Ecto neural progenitor cell (in vitro differentiated cells): ENCODE measurements around the gene ATAD3C.
"Not testable (repeated sequence)": the region's sequence is repeated elsewhere in the genome, so short reads cannot be mapped to it uniquely, and the experiment has no call there.

Source experiments
- DNase-seq: peaks from one replicate; pipeline ENCODE4 v3.0.0-alpha.2; 2018; ENCODE audit warnings: low spot score

Gene ATAD3C

DNA sequence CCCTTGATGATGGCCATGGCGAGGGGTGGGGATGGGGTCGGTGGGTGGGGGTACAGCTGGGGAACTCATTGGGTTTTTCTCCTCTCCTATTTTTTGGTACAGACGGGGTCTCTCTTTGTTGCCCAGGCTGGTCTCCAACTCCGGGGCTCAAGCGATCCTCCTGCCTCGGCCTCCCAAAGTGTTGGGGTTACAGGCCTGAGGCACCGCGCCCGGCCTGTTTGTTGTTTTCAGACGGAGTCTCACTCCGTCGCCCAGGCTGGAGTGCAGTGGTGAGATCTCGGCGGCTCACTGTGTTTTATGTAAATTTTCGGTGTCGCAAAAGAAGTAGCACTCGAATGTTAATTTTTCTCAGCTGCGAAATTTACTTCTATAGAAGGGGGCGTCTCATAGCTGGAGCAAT, 2.9 kb upstream of the ATAD3C start:
- not testable (repeated sequence) for DNase-seq

DNA sequence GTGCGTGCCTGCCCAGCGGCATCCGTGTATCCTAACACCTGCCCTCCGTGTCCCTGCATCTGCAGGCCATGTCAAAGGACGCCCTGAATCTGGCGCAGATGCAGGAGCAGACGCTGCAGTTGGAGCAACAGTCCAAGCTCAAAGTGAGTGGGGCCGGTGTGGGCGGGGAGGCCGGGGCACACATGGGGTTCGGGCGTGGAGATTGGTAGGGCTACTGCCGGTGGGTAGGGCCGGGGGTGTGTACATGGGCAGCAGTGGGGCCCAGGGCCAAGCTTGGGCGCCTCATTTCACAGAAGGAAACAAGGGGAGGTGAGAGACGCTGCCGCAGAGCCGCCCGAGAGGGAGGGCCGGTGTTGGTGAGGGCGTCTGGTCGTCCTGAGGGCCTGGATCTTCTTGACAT, 1.1 kb downstream of the ATAD3C start:
- not testable (repeated sequence) for DNase-seq

- DNase-seq, result no peak
These were observed 2.3 kb downstream of the ATAD3C start for GRCh38 chr1:1451696-1452364.

DNA sequence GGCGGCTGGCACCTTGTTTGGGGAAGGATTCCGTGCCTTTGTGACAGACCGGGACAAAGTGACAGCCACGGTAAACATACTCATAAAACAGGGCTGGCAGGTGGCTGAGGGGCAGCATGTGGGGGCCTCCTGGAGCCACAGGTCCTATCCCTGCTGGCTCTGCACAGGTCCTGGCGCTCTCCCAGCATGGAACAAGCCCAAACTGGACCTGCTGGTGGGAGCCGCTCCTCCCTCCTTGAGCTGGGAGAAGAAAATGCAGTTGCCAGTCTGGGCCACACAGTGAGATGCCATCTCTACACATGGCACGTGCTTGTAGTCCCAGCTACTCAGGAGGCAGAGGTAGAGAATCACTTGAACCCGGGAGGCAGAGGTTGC, 2.9 kb downstream of the ATAD3C start:
- not testable (repeated sequence) for DNase-seq

DNA sequence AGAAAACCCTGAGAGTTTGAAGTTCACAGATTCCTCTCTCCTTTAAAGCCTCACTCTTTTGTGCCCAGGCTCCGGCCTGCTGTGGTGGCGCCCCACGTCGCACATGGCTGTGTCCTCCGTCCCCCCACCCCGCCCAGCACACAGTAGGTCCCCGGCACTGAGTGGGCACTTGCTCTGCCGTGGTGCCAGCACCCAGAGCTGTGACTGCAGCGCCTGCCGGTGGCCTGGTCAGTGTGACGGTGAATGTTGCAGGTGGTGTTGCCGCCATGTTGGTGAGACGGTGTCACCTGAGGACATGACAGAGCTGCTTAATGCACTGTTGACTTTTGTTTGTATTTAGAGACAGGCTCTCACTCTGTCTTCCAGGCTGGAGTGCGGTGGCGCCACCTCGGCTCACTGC, 3.4 kb downstream of the ATAD3C start:
- no peak for DNase-seq

GRCh38 chr1:1454286-1455056, 5.0 kb downstream of the ATAD3C start:
- DNase-seq, result not testable (repeated sequence)

DNA sequence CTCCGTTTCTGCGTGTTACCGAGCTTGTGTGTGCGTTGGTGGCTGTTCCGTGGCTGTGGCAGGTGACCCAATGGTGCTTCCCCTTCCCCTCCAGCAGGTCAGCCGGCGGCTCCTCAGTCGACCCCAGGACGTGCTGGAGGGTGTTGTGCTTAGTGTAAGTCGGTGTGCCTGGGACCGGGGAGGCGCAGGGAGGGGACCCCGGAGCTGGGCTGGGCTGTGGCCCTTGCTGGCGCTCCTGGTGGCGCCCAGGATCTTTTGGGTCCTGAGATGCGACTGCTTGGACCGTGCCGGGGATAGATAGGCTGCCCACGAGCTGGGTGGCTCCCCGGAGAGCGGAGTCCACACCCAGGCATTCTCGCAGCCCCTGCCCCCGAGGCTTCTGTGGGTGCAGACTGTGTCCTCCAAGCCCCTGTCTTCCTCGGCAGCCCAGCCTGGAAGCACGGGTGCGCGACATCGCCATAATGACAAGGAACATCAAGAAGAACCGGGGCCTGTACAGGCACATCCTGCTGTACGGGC, 5.9 kb downstream of the ATAD3C start:
- no peak for DNase-seq

GRCh38 chr1:1455934-1456333, 6.4 kb downstream of the ATAD3C start:
- not testable (repeated sequence) for DNase-seq

DNA sequence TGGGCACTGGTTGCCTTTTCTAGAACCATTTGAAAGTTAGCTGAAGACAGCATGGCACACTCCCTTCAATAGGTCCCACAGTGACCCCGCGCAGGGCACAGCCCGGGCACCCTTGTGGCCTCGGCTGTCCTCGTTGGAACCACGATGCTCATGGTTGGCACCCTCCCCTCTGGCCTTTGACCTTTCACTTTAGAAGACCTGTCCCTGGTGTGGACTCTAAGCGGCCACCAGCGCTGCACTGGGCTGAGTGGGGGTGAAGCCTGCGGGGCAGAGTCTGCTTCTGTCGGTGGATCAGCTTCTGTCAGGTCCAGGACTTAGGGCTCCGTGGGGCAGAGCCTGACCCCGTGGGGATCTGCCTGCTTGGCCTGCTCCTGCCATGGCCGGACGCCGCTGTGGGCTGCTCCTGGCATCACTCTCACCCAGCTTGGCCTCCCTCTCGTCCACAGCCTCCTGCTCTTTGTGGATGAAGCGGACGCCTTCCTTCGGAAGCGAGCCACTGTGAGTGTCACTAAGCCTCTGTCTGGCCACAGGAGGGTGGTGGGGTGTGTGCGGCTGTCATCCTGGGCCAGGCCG, 7.3 kb downstream of the ATAD3C start:
- not testable (repeated sequence) for DNase-seq

- not testable (repeated sequence) for DNase-seq
These were observed 9.7 kb downstream of the ATAD3C start for GRCh38 chr1:1459156-1459555.

- not testable (repeated sequence) for DNase-seq
These were observed 10.2 kb downstream of the ATAD3C start for GRCh38 chr1:1459711-1460110.

DNA sequence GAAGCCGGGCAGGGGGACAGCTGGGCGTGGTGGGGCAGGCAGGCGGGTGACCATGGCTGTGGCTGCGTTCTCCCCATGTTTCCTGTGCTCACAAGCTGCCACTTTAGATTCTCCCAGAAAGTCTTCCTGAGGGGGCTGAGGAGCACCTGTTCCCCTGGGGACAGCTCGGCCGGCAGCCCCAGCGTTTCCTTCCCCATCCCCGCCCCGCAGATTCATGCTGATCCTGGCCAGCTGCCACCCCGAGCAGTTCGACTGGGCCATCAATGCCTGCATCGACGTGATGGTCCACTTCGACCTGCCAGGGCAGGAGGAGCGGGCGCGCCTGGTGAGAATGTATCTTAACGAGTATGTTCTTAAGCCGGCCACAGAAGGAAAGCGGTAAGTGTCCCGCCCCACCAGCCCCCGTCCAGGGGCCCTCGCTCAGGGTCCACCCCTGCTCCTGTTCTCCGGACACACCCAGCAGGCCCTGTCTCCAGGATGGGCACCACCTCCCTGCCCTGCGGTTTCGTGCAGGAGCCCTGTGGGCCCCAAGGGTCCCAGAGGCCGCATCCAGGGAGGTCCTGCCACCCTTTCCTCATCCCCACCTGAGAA, 11.1 kb downstream of the ATAD3C start:
- DNase-seq, result no peak

DNA sequence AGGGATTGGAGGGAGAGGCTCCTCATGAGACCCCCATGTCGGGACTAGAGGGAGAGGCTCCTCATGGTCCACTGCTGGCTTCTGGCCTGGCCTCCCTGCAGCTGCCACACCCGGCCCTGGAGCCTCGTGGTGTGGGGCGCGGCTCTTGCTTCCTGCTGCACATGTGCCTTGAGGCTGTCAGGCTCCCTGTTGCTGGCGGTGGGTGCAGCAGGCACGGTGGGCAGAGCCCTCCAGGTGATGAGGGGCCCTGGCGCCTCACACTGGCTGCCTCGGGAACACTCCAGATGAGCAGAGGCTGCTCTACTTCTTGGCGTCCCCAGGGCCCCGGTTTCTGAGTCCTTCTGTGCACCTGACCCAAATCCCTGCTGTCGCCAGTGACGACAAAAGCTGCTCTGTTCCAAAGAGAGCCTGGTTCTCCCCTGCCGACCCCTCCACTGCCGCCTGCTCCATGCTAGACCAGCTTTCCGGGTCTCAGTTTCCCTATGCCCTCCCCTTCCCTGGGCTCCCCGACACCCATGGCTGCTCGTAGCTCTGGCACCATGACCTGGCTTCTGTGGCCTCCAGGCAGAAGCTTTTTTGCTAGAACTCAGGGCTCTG, 12.3 kb downstream of the ATAD3C start:
- no peak for DNase-seq

DNA sequence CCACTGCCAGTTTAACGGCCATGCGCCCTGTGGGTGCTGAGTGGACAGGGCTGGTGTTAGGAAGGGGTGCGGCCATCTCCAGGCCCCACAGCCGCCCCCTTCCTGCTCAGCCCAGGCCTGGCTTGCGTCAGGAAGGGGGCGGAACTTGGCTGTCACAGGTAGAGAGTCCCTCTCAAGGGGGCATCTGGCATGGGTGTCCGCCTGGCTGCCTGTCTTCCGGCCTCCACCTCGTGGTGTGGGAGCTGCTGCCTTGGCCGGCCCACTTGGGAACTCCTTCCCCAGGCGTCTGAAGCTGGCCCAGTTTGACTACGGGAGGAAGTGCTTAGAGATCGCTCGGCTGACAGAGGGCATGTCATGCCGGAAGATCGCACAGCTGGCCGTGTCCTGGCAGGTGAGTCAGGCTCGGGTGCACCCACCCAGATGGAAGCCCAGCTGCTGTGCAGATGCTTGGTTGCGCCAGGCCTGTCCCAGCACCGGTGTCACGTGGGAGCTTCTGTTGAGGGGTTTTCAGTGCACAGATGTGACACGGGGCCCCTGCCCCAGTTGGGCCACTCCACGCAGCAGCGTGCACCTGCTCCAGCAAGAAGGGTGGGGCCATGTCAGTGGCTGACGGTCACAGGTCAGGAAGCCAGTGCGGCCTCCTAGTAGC, 13.0 kb downstream of the ATAD3C start:
- no peak for DNase-seq

DNA sequence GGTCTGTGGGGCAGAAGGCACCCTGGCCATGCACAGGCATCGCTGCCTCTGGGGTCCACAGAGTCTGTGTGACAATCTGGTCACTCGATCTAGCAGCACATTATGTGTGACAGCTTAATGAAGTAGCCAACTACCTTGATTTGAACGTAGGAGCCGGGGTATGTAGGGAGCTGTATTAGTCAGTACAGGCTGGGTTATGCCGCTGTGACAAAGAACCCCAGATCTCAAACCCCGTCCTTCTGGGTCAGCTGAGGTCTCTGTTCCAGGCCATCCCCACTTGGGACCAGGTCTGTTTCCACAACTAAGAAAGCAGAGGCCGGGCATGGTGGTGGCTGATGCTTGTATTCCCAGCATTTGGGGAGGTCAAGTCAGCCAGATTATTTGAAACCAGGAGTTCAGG, 13.8 kb downstream of the ATAD3C start:
- no peak for DNase-seq

GRCh38 chr1:1468196-1468985, 18.9 kb downstream of the ATAD3C start:
- DNase-seq, result not testable (repeated sequence)

GRCh38 chr1:1470626-1471388, 21.3 kb downstream of the ATAD3C start:
- DNase-seq, result no peak

- DNase-seq, result peak; percentile 96
These were observed 22.0 kb downstream of the ATAD3C start, which contains the start of gene ATAD3B for GRCh38 chr1:1471389-1472052. Gene ATAD3B (plus strand): TSS chr1:1471765. CDS start chr1:1471885, 120 bp downstream.
